ENCODE data around the gene ITSN1.

ITSN1 gene

DNA sequence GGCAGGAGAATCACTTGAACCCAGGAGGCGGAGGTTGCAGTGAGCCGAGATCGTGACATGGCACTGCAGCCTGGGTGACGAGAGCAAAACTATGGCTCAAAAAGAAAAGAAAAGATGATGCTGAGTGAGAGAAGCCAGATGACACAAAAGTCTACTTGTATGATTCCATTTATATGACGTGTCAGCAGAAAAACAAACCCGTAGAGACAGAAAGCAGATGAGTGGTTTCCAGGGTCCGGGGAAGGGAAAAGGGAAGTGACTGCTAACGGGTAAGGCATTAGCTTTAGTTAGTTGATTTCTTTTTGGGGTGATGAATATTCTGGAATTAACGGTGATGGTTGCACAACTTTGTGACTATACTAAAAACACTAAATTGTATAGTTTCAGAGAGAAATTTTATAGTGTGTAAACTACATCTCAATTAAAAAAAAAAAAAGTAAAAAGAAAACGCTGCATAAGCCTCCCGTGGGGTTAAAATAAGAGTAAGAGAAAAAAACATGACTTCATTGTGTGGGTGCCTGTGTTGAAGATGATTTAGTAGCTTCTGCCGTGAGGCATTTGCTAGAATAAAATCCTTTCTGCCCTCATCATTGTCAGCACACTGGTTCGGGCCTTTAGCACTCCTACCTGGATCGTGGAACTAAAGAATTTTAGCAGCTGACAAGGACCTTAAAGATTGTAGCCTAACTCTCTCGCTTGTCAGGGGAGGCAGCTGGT, 298.0 kb downstream of the ITSN1 start:
- no peak for DNase-seq

DNA sequence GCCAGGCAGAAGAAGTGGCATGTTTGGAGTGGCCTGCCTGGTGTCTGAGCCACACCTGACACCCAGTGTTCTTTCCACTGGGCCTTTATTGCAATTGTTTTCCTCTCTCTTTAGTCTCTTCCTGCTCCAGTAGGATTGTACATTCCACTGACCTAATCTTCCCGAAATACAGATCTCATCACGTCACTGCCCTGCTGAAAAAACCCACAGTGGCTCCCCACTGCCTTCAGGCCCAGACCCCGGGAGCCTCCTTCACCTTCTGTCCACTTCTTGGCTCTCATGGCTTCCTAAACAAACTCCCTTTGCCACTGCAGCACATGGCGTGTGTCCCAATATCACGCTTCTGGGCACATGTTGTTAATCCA, 298.6 kb downstream of the ITSN1 start:
- DNase-seq: no peak

DNA sequence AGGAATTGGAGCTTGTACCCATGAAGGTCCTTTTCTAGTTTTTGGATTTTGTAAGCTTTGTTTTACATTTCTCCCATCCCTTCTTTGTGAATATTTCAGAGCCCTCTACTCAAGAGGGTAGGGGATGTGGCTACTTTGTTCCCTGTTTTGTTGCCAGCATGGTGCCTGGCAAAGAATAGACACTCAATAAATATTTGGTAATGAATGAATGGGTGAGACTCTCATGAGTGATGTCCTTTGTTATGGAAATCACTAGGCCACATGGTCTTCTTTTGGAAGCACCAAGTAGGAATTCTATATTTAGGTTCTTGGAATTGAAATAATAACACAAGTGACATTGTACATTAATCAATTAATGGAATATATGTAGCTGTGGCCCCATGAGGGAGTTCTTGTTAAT, 300.1 kb downstream of the ITSN1 start:
- no peak for DNase-seq

GRCh38 chr21:33943293-33943692, 301.0 kb downstream of the ITSN1 start:
- no peak for DNase-seq

DNA sequence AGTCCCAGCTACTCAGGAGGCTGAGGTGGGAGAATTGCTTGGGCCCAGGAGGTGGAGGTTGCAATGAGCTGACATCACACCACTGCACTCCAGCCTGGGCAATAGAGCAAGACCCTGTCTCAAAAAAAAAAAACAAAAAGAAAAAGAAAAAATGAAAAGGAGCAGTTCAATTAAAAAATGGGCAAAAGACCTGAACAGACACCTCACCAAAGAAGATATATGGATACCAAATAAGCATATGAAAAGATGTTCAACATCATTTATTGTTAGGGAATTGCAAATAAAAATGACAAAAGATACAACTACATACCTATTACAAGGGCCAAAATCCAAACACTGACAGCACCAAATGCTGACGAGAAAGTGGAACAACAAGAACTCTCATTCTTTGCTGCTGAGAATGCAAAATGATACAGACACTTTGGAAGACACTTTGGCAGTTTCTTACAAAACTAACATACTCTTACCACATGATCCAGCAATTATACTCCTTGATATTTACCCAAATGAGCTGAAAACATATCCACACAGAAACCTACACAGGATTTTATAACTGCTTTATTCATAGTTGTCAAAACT, 302.0 kb downstream of the ITSN1 start:
- no peak for DNase-seq

DNA sequence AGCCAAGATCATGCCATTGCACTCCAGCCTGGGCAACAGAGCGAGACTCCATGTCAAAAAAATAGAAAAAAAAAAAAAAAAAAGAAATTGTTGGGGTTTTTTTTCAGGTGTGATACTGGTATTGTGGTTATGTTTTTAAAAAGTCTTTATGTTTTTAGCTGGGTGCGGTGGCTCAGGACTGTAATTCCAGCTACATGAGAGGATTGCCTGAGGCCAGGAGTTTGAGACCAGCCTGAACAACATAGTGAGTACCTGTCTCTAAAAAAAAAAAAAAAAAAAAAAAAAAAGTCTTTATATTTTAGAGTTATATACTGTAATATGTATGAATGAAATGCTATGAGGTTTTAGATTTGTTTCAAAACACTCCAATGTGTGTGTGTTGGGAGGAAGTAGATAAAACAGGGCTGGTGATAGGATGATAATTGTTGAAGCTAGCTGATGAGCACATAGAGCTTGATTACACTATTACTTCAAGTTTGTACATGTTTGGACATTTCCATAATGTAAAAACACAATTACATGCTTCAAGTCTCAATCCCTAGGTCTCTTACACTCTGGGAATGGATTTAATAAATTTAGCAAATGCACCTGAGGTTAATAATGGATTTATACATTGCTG, 303.5 kb downstream of the ITSN1 start:
- no peak for DNase-seq

DNA sequence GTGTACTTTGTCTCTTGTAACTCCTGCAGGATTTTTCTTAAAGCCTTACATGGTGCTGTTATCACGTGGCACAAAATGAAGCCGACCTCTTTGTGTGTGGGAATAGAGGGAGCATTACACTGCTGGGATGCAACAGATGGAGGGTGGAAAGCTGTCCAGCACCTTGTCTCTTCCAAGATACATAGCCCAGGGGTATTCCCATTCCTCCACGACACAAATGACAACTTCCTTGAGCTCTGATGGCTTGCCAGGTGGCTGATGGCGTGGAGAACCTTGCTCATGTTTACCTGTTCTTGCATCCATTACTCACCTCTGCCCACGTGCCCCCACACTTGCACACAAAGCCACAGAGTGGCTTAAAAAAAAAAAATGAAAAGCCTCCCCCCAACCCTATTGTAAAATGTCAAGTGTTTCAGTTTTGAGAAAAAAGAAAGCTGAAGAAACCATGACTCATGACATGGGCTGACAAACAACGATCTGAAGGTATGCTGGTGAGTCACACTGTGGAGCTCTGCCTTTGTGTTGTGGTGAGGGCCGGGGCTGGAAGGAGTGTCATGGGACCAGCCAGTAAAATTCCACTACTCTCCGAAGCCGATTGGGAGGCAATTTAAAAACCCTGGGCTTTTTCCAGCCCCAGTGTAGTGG, 305.3 kb downstream of the ITSN1 start:
- peak; percentile 93 for DNase-seq

DNA sequence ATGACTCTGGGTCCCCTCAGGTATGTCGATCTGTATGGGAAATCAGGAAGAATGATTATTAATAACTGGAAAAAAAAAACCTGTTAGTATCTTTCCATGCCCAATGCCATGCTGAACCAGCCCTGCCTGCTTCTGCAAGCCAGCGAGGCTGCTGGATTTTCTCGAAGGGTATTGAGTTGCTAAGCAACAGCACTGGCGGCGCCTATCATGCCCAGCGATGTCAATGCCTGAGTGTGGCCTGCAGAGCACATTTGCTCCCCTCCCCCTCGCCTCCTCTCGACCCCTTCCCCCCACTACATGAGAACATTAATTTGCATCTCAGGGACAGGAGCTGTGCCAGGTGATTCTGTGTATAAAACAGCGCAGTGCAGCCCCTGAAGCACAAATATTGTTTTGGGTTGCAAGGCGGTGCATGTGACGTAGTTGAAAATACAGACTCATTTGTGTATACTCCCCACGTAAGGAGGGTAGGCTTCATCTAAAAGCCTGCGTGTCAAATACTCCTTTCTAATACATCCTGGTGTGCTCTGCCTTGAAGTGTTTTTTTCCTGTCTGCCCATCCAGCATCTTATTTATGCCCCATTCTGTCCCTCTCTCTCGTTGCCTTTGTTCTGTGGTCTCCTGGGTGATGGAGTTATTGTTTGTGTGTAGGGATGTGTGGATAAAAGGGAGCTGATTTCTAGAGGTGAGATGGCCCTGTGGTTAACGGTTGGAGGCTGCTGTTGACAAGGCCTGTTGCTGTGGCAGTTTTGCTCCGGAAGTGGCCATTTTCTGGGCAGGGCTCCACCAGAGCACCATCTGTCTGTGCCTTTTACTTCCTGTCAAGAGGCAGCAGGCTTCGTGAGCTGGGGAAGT, 306.0 kb downstream of the ITSN1 start:
- peak; percentile 93 for DNase-seq

DNA sequence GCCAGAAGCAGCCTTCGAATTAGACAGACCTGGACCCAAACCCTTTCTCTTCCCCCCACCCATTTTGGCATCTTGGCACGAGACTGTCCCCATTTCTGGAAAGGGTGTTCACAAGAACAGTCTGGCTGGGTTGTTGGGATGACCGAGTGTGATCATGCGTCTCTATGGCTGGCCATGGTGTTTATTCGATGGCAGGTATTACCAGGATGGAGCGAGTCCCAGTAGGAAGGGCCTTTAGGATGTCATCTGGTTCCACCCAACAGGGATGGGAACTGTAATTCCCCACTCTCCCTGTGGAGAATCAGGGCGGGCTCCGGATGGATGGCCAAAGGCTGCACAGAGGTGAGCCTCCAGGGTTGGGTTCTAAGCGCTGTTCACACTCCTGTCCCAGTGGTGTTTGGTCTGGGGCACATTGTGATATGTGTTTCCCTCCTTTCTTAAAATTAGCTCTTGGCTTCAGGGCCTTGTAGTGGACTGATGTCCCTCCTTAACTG, 306.7 kb downstream of the ITSN1 start:
- no peak for DNase-seq
